ENCODE data around the gene MARCHF4. TPM values are rescaled to one million over a fixed set of nuclear protein-coding genes. Genes with fewer than 3 reads are reported as not detected.

The MARCHF4 gene
- total and polyA plus RNA-seq, 7 experiments from 2014 or later, result not detected

- Mint-ChIP-seq H3K4me3 (no peak overlapping the region), H3K27ac (peak overlapping the region in 1 of 9 donors; percentile 58), H3K36me3 (no peaks in the 10 kb centered on the region), H3K27me3 (peaks cover 0 to 31% (median 3%) of the 10 kb centered on the region in 5 donors), H3K4me1 (peaks cover 0 to 16% (median 9%) of the 10 kb centered on the region in 7 donors), H3K9me3 (peaks cover 0 to 2% (median 0%) of the 10 kb centered on the region in 11 donors)
- intact Hi-C loops (cut with micrococcal nuclease), result no loop called here
- ChIA-PET POLR2A (no interaction called here), CTCF (no interaction called here)
- no peaks in the 10 kb centered on the region for H3K9me3 ChIP-seq (ENCODE audit: control insufficient read depth in 2 of 3, low read length in 3 of 3)
- H3K4me3 ChIP-seq (ENCODE audit: low read length), result no peak overlapping the region
- no peak for ATAC-seq
- DNase-seq, result no peak
- H3K36me3 ChIP-seq (ENCODE audit: control insufficient read depth in 2 of 3, insufficient read depth in 3 of 3, low read length in 3 of 3), result no peaks in the 10 kb centered on the region
- H3K27me3 ChIP-seq (ENCODE audit: control insufficient read depth in 2 of 2, insufficient read depth in 2 of 2, low read length in 2 of 2), result no peaks in the 10 kb centered on the region
- no peaks in the 10 kb centered on the region for H3K4me1 ChIP-seq (ENCODE audit: control insufficient read depth in 2 of 2, insufficient read depth in 2 of 2, low read length in 2 of 2)
- no peak overlapping the region for H3K27ac ChIP-seq (ENCODE audit: low read depth, low read length)
Observed at GRCh38 chr2:216406826-216407225, 34.5 kb upstream of the MARCHF4 start.

- peaks cover 0 to 12% (median 4%) of the 10 kb centered on the region in 7 donors for H3K4me1 Mint-ChIP-seq
- no peaks in the 10 kb centered on the region for H3K36me3 Mint-ChIP-seq
- ChIA-PET CTCF (interaction anchor here (0.6 to 3.8 kb wide), 4 partner anchors 18 to 184 kb away, joined by 3 to 25 read pairs (median 4); no protein-coding TSS in a partner anchor), POLR2A (interaction anchor here (1.4 to 1.7 kb wide), 2 partner anchors 53 to 59 kb away, joined by 3 to 5 read pairs; no protein-coding TSS in a partner anchor)
- DNase-seq (no peak), ATAC-seq (no peak)
- no peak overlapping the region for H3K4me3 Mint-ChIP-seq
- peaks cover 0 to 33% (median 3%) of the 10 kb centered on the region in 5 donors for H3K27me3 Mint-ChIP-seq
- Histone ChIP-seq H3K36me3 (ENCODE audit: control insufficient read depth in 2 of 3, insufficient read depth in 3 of 3, low read length in 3 of 3) (no peaks in the 10 kb centered on the region), H3K4me3 (ENCODE audit: low read length) (no peak overlapping the region), H3K27me3 (ENCODE audit: control insufficient read depth in 2 of 2, insufficient read depth in 2 of 2, low read length in 2 of 2) (no peaks in the 10 kb centered on the region), H3K4me1 (ENCODE audit: control insufficient read depth in 2 of 2, insufficient read depth in 2 of 2, low read length in 2 of 2) (no peaks in the 10 kb centered on the region), H3K27ac (ENCODE audit: low read depth, low read length) (no peak overlapping the region), H3K9me3 (ENCODE audit: control insufficient read depth in 2 of 3, low read length in 3 of 3) (no peaks in the 10 kb centered on the region)
- intact Hi-C loops (cut with micrococcal nuclease), result loop anchor here (2.0 kb wide), 2 partner anchors 53 to 347 kb away; no protein-coding TSS in a partner anchor
- H3K27ac Mint-ChIP-seq, result no peak overlapping the region
- H3K9me3 Mint-ChIP-seq, result no peaks in the 10 kb centered on the region
Observed at GRCh38 chr2:216405588-216405987, 33.3 kb upstream of the MARCHF4 start.

- H3K36me3 ChIP-seq (ENCODE audit: control insufficient read depth in 2 of 3, insufficient read depth in 3 of 3, low read length in 3 of 3), result no peaks in the 10 kb centered on the region
- intact Hi-C loops (cut with micrococcal nuclease), result loop anchor here (1.0 to 5.0 kb wide), 9 partner anchors 16 to 370 kb away; no protein-coding TSS in a partner anchor
- DNase-seq, result peak in 8 of 9 donors; percentile 17 to 57 (median 38)
- Mint-ChIP-seq H3K27me3 (peaks cover 0 to 37% (median 3%) of the 10 kb centered on the region in 5 donors), H3K27ac (no peak overlapping the region), H3K4me3 (no peak overlapping the region), H3K4me1 (peaks cover 0 to 12% (median 2%) of the 10 kb centered on the region in 7 donors), H3K36me3 (no peaks in the 10 kb centered on the region), H3K9me3 (no peaks in the 10 kb centered on the region)
- H3K4me1 ChIP-seq (ENCODE audit: control insufficient read depth in 2 of 2, insufficient read depth in 2 of 2, low read length in 2 of 2), result no peaks in the 10 kb centered on the region
- no peak overlapping the region for H3K27ac ChIP-seq (ENCODE audit: low read depth, low read length)
- ATAC-seq, result peak; percentile 80
- ChIA-PET POLR2A (interaction anchor here (1.4 to 1.7 kb wide), 2 partner anchors 51 to 57 kb away, joined by 3 to 5 read pairs; no protein-coding TSS in a partner anchor), CTCF (interaction anchor here (0.9 to 3.8 kb wide), 10 partner anchors 11 to 245 kb away, joined by 3 to 25 read pairs (median 3); no protein-coding TSS in a partner anchor)
- no peaks in the 10 kb centered on the region for H3K9me3 ChIP-seq (ENCODE audit: control insufficient read depth in 2 of 3, low read length in 3 of 3)
- H3K4me3 ChIP-seq (ENCODE audit: low read length), result no peak overlapping the region
- no peaks in the 10 kb centered on the region for H3K27me3 ChIP-seq (ENCODE audit: control insufficient read depth in 2 of 2, insufficient read depth in 2 of 2, low read length in 2 of 2)
Observed at GRCh38 chr2:216404010-216404618, 31.8 kb upstream of the MARCHF4 start.

GRCh38 chr2:216402751-216403150 is 30.5 kb upstream of the MARCHF4 start:
- Mint-ChIP-seq H3K4me1 (peaks cover 0 to 12% (median 2%) of the 10 kb centered on the region in 7 donors), H3K4me3 (no peak overlapping the region), H3K27ac (peak overlapping the region in 1 of 9 donors; percentile 60), H3K9me3 (no peaks in the 10 kb centered on the region), H3K36me3 (no peaks in the 10 kb centered on the region), H3K27me3 (peaks cover 0 to 27% (median 3%) of the 10 kb centered on the region in 5 donors)
- Histone ChIP-seq H3K4me3 (ENCODE audit: low read length) (no peak overlapping the region), H3K27ac (ENCODE audit: low read depth, low read length) (no peak overlapping the region), H3K9me3 (ENCODE audit: control insufficient read depth in 2 of 3, low read length in 3 of 3) (no peaks in the 10 kb centered on the region), H3K36me3 (ENCODE audit: control insufficient read depth in 2 of 3, insufficient read depth in 3 of 3, low read length in 3 of 3) (no peaks in the 10 kb centered on the region), H3K27me3 (ENCODE audit: control insufficient read depth in 2 of 2, insufficient read depth in 2 of 2, low read length in 2 of 2) (no peaks in the 10 kb centered on the region), H3K4me1 (ENCODE audit: control insufficient read depth in 2 of 2, insufficient read depth in 2 of 2, low read length in 2 of 2) (no peaks in the 10 kb centered on the region)
- ChIA-PET CTCF (interaction anchor here (0.5 to 3.8 kb wide), 5 partner anchors 20 to 185 kb away, joined by 3 to 25 read pairs (median 4); no protein-coding TSS in a partner anchor), POLR2A (no interaction called here)
- no peak for DNase-seq
- no peak for ATAC-seq
- intact Hi-C loops (cut with micrococcal nuclease), result loop anchor here in 1 of 2 donors (5.0 kb wide), 1 partner anchor 250 kb away; no protein-coding TSS in a partner anchor

GRCh38 chr2:216399621-216400020 is 27.3 kb upstream of the MARCHF4 start:
- no peaks in the 10 kb centered on the region for H3K9me3 Mint-ChIP-seq
- DNase-seq (no peak), ATAC-seq (no peak)
- peaks cover 0 to 13% (median 0%) of the 10 kb centered on the region in 5 donors for H3K27me3 Mint-ChIP-seq
- no peak overlapping the region for H3K4me3 Mint-ChIP-seq
- Histone ChIP-seq H3K27ac (ENCODE audit: low read depth, low read length) (no peak overlapping the region), H3K9me3 (ENCODE audit: control insufficient read depth in 2 of 3, low read length in 3 of 3) (no peaks in the 10 kb centered on the region), H3K4me3 (ENCODE audit: low read length) (no peak overlapping the region), H3K4me1 (ENCODE audit: control insufficient read depth in 2 of 2, insufficient read depth in 2 of 2, low read length in 2 of 2) (no peaks in the 10 kb centered on the region), H3K27me3 (ENCODE audit: control insufficient read depth in 2 of 2, insufficient read depth in 2 of 2, low read length in 2 of 2) (no peaks in the 10 kb centered on the region), H3K36me3 (ENCODE audit: control insufficient read depth in 2 of 3, insufficient read depth in 3 of 3, low read length in 3 of 3) (no peaks in the 10 kb centered on the region)
- ChIA-PET CTCF (interaction anchor here (0.6 kb wide), 1 partner anchor 52 kb away, joined by 4 read pairs; no protein-coding TSS in a partner anchor), POLR2A (interaction anchor here (0.9 kb wide), 1 partner anchor 11 kb away, joined by 3 read pairs; no protein-coding TSS in a partner anchor)
- no peak overlapping the region for H3K27ac Mint-ChIP-seq
- peaks cover 0 to 15% (median 7%) of the 10 kb centered on the region in 7 donors for H3K4me1 Mint-ChIP-seq
- intact Hi-C loops (cut with micrococcal nuclease), result loop anchor here in 1 of 2 donors (5.0 kb wide), 1 partner anchor 247 kb away; no protein-coding TSS in a partner anchor
- peaks cover 0 to 3% (median 0%) of the 10 kb centered on the region in 5 donors for H3K36me3 Mint-ChIP-seq

GRCh38 chr2:216394881-216395280 is 22.6 kb upstream of the MARCHF4 start:
- intact Hi-C loops (cut with micrococcal nuclease), result no loop called here
- H3K9me3 Mint-ChIP-seq, result no peaks in the 10 kb centered on the region
- DNase-seq (no peak), ATAC-seq (peak; percentile 22)
- Histone ChIP-seq H3K27me3 (ENCODE audit: control insufficient read depth in 2 of 2, insufficient read depth in 2 of 2, low read length in 2 of 2) (no peaks in the 10 kb centered on the region), H3K4me3 (ENCODE audit: low read length) (no peak overlapping the region), H3K4me1 (ENCODE audit: control insufficient read depth in 2 of 2, insufficient read depth in 2 of 2, low read length in 2 of 2) (no peaks in the 10 kb centered on the region), H3K36me3 (ENCODE audit: control insufficient read depth in 2 of 3, insufficient read depth in 3 of 3, low read length in 3 of 3) (no peaks in the 10 kb centered on the region), H3K27ac (ENCODE audit: low read depth, low read length) (no peak overlapping the region), H3K9me3 (ENCODE audit: control insufficient read depth in 2 of 3, low read length in 3 of 3) (no peaks in the 10 kb centered on the region)
- no peak overlapping the region for H3K4me3 Mint-ChIP-seq
- CTCF ChIA-PET, result no interaction called here
- H3K27ac Mint-ChIP-seq, result no peak overlapping the region
- peaks cover 0 to 12% (median 0%) of the 10 kb centered on the region in 5 donors for H3K27me3 Mint-ChIP-seq
- POLR2A ChIA-PET, result no interaction called here
- peaks cover 0 to 11% (median 8%) of the 10 kb centered on the region in 7 donors for H3K4me1 Mint-ChIP-seq
- H3K36me3 Mint-ChIP-seq, result peaks cover 0 to 3% (median 0%) of the 10 kb centered on the region in 5 donors
